Mesodermal cell (in vitro differentiated cells): ENCODE data around the gene CTSS.

Source experiments
- H3K27ac ChIP-seq: 2 replicates; pipeline ENCODE4 v1.7.0; 2013; ENCODE audit warnings: mild to moderate bottlenecking, low read depth, low read length, moderate library complexity; ENCODE audit not compliant: severe bottlenecking
- H3K36me3 ChIP-seq: 2 replicates; pipeline ENCODE4 v1.7.1; 2013; ENCODE audit warnings: mild to moderate bottlenecking, low read length, moderate library complexity; ENCODE audit not compliant: control insufficient read depth, insufficient read depth
- H3K4me1 ChIP-seq: one replicate; pipeline ENCODE4 v1.7.1; 2013; ENCODE audit warnings: mild to moderate bottlenecking, low read length; ENCODE audit not compliant: insufficient read depth, control insufficient read depth, poor library complexity, severe bottlenecking
- H3K4me3 ChIP-seq: 2 replicates; pipeline ENCODE4 v1.7.0; 2013; ENCODE audit warnings: low read length, control low read depth, mild to moderate bottlenecking; ENCODE audit not compliant: insufficient read depth, poor library complexity, severe bottlenecking; ENCODE audit errors: extremely low read depth
- H3K9me3 ChIP-seq: 2 replicates; pipeline ENCODE4 v1.7.1; 2013; ENCODE audit warnings: mild to moderate bottlenecking, low read length, moderate library complexity; ENCODE audit not compliant: control insufficient read depth
- WGBS, 2 experiments: methylation state at CpG; one replicate each; pipeline ENCODE4 v1.1.5; 2013; ENCODE audit warnings: missing lambda C conversion rate in 2 of 2; ENCODE audit not compliant: insufficient coverage in 2 of 2; 5-methylcytosine and 5-hydroxymethylcytosine counted together

Gene CTSS

DNA sequence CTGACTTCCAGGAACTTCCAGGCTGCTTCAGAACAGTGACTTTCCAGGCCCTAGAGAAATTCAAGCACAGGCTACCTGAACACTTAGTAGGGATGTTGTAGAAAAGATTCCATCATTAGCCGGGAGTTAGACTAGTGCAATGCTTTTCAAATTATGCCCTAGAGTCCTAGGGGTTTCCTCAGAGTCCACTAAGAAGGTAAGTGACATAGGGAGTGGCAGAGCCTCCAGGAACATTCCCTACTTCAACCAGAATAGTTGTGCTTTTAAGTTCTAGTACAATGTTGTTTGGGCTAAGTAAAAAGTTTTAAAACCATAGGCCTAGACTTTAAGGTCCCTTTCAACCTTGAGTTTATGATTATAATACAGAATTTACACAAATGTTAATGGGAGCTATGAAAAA is 59.5 kb downstream of the CTSS start:
- H3K9me3 ChIP-seq: no peaks in the 10 kb centered on the region
- 83 to 100% methylated on average over 1 of the region's 1 CpG for WGBS, 2 experiments

GRCh38 chr1:150703427-150703826 is 62.2 kb downstream of the CTSS start:
- no peaks in the 10 kb centered on the region for H3K36me3 ChIP-seq
- H3K4me1 ChIP-seq: no peaks in the 10 kb centered on the region
- no peaks in the 10 kb centered on the region for H3K9me3 ChIP-seq
- H3K27ac ChIP-seq: no peak overlapping the region
- no peak overlapping the region for H3K4me3 ChIP-seq

More for the DNA sequence above, 59.5 kb downstream of the CTSS start:
- H3K4me3 ChIP-seq: no peak overlapping the region
- H3K4me1 ChIP-seq: no peaks in the 10 kb centered on the region
- H3K36me3 ChIP-seq: no peaks in the 10 kb centered on the region
- no peak overlapping the region for H3K27ac ChIP-seq

DNA sequence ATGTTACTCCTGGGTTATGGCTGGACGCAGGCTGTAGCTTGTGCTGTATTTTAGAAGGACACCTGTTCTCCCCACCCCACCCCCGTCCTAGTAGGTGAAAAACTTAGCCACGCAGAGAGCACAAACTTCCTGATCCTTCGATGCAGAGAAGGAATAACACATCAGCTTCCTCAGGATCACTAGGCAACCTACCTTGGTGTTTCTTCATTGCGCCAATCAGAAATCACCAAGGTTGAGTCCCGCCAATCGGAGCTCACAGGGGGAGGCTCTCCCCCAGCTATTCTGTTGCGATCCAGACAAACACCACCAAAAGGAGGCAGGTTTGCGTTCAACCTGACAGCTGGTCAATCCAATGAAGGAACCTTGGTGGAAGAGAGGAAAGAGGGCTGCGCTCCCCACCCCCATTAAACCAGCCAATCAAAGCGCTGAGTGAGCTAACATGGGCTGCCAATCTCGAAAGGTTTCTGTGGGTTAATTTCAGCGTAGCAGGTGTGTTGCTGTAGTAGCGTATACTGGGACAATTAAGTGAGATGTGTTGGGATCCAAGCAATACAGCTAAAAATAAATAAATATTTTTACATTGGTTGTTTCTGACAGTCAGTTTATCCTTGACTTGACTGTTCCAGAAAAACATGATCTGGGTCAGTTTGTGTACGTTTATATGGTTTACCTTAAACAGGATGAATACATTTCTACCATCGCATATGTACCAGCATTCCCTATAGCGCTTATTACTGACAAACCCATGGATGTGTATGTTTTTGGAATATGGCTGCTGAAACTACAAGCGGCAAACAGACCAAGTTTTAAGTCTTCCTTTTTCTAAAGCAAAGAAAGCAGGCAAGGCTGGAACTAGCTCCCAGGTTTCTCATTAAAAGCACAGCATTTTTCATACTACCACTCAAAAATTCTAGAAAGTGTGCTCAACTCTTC is 68.3 kb downstream of the CTSS start, which contains the start of gene GOLPH3L:
GOLPH3L (minus strand) TSS at position 160 of the 933 bp plus-strand sequence. CDS start 2,316 bp downstream, outside the sequence.
- peaks cover 19% of the 10 kb centered on the region for H3K36me3 ChIP-seq
- peak within 1 kb of the TSS; percentile 47 for H3K27ac ChIP-seq
- WGBS, 2 experiments: 0 to 18% methylated on average over 4 to 6 of the region's 18 CpGs
- H3K4me3 ChIP-seq: peak within 1 kb of the TSS; percentile 66
- no peaks in the 10 kb centered on the region for H3K9me3 ChIP-seq
- no peaks in the 10 kb centered on the region for H3K4me1 ChIP-seq

DNA sequence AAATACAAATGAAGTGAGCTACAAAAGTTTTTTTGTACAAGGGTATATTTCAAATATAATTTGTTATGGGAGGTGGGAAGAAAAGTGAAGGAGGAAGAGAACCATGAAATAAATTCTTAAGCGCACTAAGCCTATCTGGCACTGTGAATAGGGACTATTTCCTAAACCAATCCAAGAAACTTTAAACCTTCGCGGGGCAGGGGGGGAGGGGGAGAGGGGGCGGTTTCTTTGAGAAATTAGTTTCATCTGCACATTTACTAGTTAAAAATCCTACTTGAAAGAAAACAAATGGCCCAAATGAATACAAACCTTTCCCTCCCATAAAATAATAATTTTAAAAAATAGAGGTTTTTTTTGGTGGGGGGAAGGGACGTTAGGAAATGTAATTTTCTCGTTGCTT is 69.0 kb downstream of the CTSS start:
- Histone ChIP-seq H3K36me3 (peaks cover 20% of the 10 kb centered on the region), H3K9me3 (no peaks in the 10 kb centered on the region), H3K4me3 (peak overlapping the region; percentile 66), H3K27ac (peak overlapping the region; percentile 47), H3K4me1 (no peaks in the 10 kb centered on the region)
- WGBS, 2 experiments: no CpG with 5 or more reads among the region's 6 CpGs

- Histone ChIP-seq H3K4me3 (peak overlapping the region; percentile 66), H3K4me1 (no peaks in the 10 kb centered on the region), H3K27ac (no peak overlapping the region), H3K36me3 (peaks cover 22% of the 10 kb centered on the region), H3K9me3 (no peaks in the 10 kb centered on the region)
- no CpG with 5 or more reads among the region's 1 CpG for WGBS, 2 experiments
Observed at GRCh38 chr1:150696162-150696561, 69.4 kb downstream of the CTSS start.

DNA sequence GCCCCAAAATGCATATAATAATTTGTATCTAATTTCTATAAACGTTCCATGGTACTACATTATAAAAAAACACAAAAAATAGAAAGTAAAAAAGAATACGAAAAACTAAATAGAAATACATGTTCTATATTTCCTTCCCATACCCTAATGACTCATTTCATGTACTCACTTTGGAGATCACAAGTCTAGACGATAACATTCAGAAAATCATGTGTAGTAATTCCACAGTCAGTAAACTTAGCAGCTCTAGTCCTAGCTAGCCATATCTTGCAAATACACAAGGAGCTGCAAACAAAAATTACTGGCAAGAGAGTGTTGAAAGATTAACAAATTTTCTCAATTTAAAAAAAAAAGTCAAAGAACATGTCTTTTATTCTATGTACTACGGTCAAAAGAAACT is 70.0 kb downstream of the CTSS start:
- WGBS, 2 experiments: 80 to 86% methylated on average over 1 of the region's 4 CpGs
- H3K4me1 ChIP-seq: no peaks in the 10 kb centered on the region
- H3K9me3 ChIP-seq: no peaks in the 10 kb centered on the region
- H3K27ac ChIP-seq: no peak overlapping the region
- no peak overlapping the region for H3K4me3 ChIP-seq
- H3K36me3 ChIP-seq: peaks cover 28% of the 10 kb centered on the region

- Histone ChIP-seq H3K4me1 (no peaks in the 10 kb centered on the region), H3K27ac (no peak overlapping the region), H3K9me3 (no peaks in the 10 kb centered on the region), H3K36me3 (peaks cover 42% of the 10 kb centered on the region), H3K4me3 (no peak overlapping the region)
- WGBS, 2 experiments: 94 to 100% methylated on average over 2 of the region's 3 CpGs
Observed at GRCh38 chr1:150692720-150693119, 72.9 kb downstream of the CTSS start.

GRCh38 chr1:150688763-150689162 is 76.8 kb downstream of the CTSS start:
- Histone ChIP-seq H3K4me1 (no peaks in the 10 kb centered on the region), H3K36me3 (peaks cover 34% of the 10 kb centered on the region), H3K4me3 (no peak overlapping the region), H3K9me3 (no peaks in the 10 kb centered on the region), H3K27ac (no peak overlapping the region)
- 100% methylated on average over 1 of the region's 1 CpG for WGBS, 2 experiments

DNA sequence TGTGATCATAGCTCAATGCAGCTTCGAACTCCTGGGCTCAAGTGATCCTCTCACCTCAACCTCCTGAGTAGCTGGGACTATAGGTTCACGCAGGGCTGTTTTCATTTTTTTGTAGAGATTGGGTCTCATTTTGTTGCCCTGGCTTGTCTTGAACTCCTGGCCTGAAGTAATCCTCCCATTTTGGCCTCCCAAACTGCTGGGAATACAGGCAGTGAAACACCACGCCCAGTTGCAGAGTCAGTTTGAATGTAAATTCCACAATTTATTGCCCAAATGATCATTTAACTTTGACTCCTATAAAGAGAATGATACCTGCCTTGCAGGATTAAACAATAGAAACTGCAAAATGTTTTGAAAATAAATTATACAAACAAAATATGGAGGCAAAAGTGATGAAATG is 79.3 kb downstream of the CTSS start:
- WGBS, 2 experiments: 100% methylated on average over 1 of the region's 3 CpGs; no CpG with 5 or more reads in 1 of the 2 experiments
- no peak overlapping the region for H3K27ac ChIP-seq
- H3K4me3 ChIP-seq: no peak overlapping the region
- no peaks in the 10 kb centered on the region for H3K9me3 ChIP-seq
- peaks cover 27% of the 10 kb centered on the region for H3K36me3 ChIP-seq
- H3K4me1 ChIP-seq: no peaks in the 10 kb centered on the region

DNA sequence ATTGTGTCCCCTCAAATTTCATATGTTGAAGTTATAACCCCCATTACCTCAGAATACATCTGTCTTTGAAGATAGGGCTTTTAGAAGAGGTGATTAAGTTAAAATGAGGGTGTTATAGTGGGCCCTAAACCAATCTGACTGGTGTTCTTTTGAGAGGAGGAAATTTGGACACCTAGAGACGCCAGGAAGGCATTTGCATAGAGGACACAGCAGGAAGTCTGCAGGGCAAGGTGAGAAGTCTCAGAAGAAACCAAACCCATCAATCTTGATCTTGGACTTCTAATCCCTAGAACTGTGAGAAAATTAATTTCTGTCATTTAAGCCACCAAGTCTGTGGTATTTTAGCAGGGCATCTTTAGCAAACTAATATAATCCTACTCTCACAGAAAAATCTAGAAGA is 81.7 kb downstream of the CTSS start:
- Histone ChIP-seq H3K36me3 (peaks cover 15% of the 10 kb centered on the region), H3K9me3 (no peaks in the 10 kb centered on the region), H3K4me3 (no peak overlapping the region), H3K27ac (no peak overlapping the region), H3K4me1 (no peaks in the 10 kb centered on the region)
- WGBS, 2 experiments: 67 to 89% methylated on average over 1 of the region's 1 CpG
